GM21619 (cell line): ENCODE measurements around the gene EXOC4.

Source experiments
- ATAC-seq: cut with Tn5 transposase; IDR thresholded peaks from one replicate; pipeline ENCODE4 v1.9.1; 2021; ENCODE audit not compliant: unreplicated experiment

Gene EXOC4

DNA sequence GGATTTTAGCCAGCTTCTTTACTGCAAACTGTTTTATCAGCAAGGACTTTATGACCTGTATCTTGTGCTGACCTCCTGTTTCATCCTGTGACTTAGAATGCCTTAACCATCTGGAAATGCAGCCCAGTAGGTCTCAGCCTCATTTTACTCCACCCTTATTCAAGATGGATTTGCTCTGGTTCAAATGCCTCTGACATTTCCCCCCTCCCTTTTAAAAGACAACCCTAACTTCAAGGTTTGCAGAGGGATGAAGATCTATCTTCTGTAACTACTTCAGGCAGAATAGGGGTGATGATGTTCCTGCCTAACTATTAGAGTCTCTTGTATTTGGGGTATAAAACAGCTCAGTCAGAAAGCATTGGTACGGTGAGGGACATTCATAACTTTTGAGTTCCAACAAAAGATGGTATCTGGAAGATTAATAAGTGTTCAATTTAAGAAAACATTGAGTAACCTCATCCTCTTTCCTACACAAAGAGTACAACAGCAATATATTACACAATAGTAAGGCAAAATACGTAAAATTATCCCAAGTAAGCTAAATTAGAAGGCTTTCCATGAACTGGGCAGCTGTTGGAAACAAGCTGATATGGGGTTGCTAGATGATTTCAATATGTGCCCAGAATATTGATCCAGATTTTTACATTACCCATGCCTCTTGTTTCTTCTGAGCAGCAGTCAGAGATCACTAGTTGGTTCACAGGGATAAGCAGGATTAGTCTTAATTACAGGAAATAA, 834.3 kb downstream of the EXOC4 start:
- no peak for ATAC-seq

DNA sequence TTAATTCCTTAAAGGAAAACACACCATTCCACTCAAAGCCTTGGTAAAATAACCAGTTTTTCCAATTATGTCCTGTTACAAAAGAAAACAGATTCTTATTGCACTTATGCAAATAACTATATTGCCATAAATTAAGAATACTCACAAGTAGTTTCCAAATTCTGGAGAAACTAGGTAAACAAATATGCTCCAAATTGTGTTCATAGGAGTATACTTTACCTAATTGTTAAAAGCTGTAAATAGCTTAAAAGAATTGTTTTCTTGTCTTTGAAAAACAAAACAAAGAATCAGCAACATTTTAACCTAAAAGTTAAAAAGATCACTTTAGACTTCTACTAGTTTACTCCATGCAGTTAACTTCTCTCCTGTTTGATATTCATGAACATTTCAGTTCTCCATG, 835.3 kb downstream of the EXOC4 start:
- no peak for ATAC-seq

DNA sequence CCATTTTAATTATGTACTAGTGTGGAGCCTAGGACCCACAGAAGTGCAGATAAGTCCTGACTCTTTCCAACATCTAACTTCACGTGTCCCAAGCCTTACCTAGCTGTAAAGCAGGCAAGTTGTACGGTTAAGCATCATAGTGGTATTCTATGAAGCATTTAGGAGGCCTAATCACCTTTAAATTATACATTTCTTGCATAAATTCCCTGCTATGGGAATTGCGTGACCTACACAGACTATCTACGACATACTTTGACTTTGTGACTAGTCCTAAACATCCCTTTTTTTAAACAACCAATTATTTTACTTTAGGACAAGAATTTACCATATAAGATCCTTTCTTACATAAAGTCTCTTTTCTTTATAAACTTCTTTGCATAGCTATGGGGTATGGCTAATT, 836.6 kb downstream of the EXOC4 start:
- ATAC-seq, result no peak

DNA sequence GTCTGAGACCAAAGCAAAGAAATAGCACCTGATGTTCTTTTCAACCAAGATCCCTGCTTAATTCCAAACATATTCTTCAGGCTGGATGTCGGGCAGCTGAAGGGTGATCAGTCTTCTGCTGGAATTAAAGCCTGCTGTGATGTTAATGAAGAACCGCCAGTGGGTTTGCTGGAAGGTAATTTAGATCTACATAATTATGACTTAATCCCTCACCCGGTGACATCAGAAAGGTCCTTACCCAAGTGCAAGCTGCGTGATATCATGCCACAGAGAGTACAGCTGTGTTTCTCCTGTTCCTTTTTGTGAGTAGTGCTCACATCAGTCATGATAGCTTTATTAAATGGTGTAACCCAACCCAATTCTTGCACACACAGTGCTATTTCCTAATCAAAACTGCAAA, 845.2 kb downstream of the EXOC4 start:
- ATAC-seq, result no peak

DNA sequence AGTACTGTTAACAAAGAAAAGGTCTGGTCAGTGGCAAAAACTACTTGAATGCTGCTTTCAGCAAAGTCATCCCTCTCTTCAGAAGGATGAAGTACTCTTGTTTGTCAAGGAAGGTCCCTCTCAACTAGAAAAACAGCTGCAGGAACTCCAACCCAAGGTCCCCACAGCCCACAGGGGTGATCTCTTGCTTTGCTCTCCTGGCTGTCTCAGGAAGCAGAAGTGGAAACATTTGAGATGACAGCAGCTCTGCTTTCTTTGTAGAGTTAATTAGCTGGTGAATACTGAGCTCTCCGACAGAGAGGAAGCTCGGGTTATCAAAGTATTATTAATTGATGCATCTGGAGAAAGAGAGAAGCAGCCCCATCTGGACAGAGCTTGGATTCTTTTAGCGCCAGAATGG, 848.8 kb downstream of the EXOC4 start:
- no peak for ATAC-seq

DNA sequence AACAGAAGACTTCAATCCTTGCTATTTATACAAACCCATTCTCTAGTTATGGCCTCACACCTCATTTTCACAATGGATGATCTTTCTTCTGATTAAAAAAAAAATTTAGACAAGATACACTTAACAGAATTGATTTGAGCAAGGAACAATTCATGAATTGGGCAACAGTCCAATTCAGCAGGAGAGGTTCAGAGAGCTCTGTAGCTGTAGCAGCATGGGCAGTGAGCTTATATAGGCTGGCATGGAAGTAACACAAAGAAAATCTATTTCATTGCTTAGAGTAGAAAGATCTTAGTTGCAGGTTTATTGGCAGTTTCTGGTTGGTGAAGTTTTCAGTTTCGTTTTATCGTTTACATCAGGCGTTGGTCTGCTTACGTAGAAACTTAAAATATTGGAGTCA, 851.3 kb downstream of the EXOC4 start:
- ATAC-seq, result no peak

DNA sequence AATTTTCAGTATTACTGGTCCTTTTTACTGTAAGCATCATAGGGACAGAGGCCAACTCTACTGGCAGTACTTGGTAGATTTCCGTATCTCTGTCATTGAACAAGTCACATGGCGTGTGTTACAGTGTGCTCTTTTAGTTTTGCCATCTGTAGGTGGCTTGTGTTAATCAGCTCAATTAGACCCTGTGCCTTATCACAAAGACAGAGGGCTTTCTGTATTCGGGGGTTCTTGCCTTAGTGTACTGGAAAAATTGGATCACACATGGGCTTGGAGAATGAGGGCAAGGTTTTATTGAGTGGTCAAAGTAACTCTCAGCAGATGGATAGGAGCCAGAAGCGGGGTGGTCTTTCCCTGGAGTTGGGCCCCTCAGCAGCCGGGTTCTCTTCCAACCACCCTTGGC, 853.0 kb downstream of the EXOC4 start:
- ATAC-seq, result no peak

DNA sequence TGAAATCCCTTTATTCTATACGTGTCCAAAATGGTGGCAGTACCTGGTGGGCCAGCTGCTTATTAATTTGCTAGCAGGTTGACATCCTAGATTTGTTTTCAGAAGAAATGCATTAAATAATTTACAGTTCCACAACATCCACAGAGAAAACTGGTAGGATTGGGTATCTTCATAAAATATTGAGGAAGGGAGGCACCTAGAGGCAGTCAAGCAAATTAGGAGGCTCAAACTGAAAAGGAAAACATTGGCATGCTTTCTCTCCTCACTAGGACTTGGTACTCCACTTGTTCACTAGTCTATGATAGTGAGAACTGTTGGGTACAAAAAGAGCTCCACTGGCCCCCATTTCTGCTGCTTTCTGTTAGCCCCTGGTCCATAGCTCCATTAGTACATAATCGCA, 855.9 kb downstream of the EXOC4 start:
- ATAC-seq, result no peak

DNA sequence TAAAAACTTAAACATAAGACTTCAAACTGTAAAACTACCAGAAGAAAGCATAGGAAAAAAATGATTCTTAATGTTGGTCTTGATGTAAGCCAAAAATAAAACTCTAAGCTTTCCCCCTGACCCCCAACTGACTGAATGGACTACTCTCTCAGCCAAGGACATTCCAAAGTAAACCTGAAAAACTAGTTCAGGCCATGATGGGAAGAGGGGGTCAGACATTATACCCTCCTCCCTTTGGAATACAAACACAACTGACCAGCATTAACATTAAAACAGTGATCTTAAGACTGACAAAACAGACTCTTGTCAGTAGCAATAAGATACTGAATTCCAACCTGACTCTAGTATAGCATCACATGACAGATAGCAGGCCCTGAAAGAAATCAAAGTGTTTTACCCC, 860.8 kb downstream of the EXOC4 start:
- no peak for ATAC-seq

DNA sequence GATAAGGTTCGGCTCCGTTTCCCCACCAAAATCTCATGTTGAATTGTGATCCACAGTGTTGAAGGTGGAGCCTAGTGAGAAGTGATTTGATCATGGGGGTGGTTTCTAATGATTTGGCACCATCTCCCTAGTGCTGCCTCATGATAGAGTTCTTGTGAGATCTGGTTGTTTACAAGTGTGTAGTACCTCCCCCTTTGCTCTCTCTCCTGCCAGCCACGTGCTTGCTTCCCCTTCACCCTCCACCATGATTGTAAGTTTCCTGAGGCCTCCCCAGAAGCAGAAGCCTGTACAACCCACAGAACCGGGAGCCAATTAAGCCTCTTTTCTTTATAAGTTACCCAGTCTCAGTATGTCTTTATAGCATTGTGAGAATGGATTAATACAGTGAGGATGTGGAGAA, 862.1 kb downstream of the EXOC4 start:
- ATAC-seq, result no peak
